ENCODE data around the gene KIF26B.

The KIF26B gene

GRCh38 chr1:245220381-245220985, 65.7 kb downstream of the KIF26B start:
- in situ Hi-C loops (cut with MboI; ENCODE audit: low pct_unique_long_range_greater_than_20kb, low sequenced_read_pairs), result no loop called here
- no peak for DNase-seq

- DNase-seq, result no peak
- in situ Hi-C loops (cut with MboI; ENCODE audit: low pct_unique_long_range_greater_than_20kb, low sequenced_read_pairs), result no loop called here
These were observed 67.0 kb downstream of the KIF26B start for GRCh38 chr1:245221805-245222204.

GRCh38 chr1:245222931-245223595, 68.3 kb downstream of the KIF26B start:
- in situ Hi-C loops (cut with MboI; ENCODE audit: low pct_unique_long_range_greater_than_20kb, low sequenced_read_pairs), result no loop called here
- no peak for DNase-seq

GRCh38 chr1:245225322-245226202, 70.8 kb downstream of the KIF26B start:
- no peak for DNase-seq
- in situ Hi-C loops (cut with MboI; ENCODE audit: low pct_unique_long_range_greater_than_20kb, low sequenced_read_pairs), result no loop called here

GRCh38 chr1:245226203-245226499, 71.4 kb downstream of the KIF26B start:
- in situ Hi-C loops (cut with MboI; ENCODE audit: low pct_unique_long_range_greater_than_20kb, low sequenced_read_pairs), result no loop called here

GRCh38 chr1:245229051-245229450, 74.3 kb downstream of the KIF26B start:
- in situ Hi-C loops (cut with MboI; ENCODE audit: low pct_unique_long_range_greater_than_20kb, low sequenced_read_pairs), result no loop called here

More at GRCh38 chr1:245226203-245226499, 71.4 kb downstream of the KIF26B start:
- no peak for DNase-seq

GRCh38 chr1:245232931-245233330, 78.1 kb downstream of the KIF26B start:
- DNase-seq, result no peak

More at GRCh38 chr1:245229051-245229450, 74.3 kb downstream of the KIF26B start:
- DNase-seq, result no peak

GRCh38 chr1:245234217-245235081, 79.7 kb downstream of the KIF26B start:
- no peak for DNase-seq
- in situ Hi-C loops (cut with MboI; ENCODE audit: low pct_unique_long_range_greater_than_20kb, low sequenced_read_pairs), result no loop called here

More at GRCh38 chr1:245232931-245233330, 78.1 kb downstream of the KIF26B start:
- in situ Hi-C loops (cut with MboI; ENCODE audit: low pct_unique_long_range_greater_than_20kb, low sequenced_read_pairs), result no loop called here

- in situ Hi-C loops (cut with MboI; ENCODE audit: low pct_unique_long_range_greater_than_20kb, low sequenced_read_pairs), result no loop called here
- DNase-seq, result no peak
These were observed 80.4 kb downstream of the KIF26B start for GRCh38 chr1:245235156-245235555.

- DNase-seq, result no peak
- in situ Hi-C loops (cut with MboI; ENCODE audit: low pct_unique_long_range_greater_than_20kb, low sequenced_read_pairs), result no loop called here
These were observed 85.9 kb downstream of the KIF26B start for GRCh38 chr1:245240648-245241165.

GRCh38 chr1:245241526-245242130, 86.8 kb downstream of the KIF26B start:
- no peak for DNase-seq
- in situ Hi-C loops (cut with MboI; ENCODE audit: low pct_unique_long_range_greater_than_20kb, low sequenced_read_pairs), result no loop called here

GRCh38 chr1:245242989-245243388, 88.2 kb downstream of the KIF26B start:
- in situ Hi-C loops (cut with MboI; ENCODE audit: low pct_unique_long_range_greater_than_20kb, low sequenced_read_pairs), result no loop called here
- DNase-seq, result no peak

- no peak for DNase-seq
- in situ Hi-C loops (cut with MboI; ENCODE audit: low pct_unique_long_range_greater_than_20kb, low sequenced_read_pairs), result no loop called here
These were observed 90.4 kb downstream of the KIF26B start for GRCh38 chr1:245245021-245245667.

- DNase-seq, result no peak
These were observed 91.6 kb downstream of the KIF26B start for GRCh38 chr1:245246433-245246832.

GRCh38 chr1:245247356-245247755, 92.6 kb downstream of the KIF26B start:
- no peak for DNase-seq
- in situ Hi-C loops (cut with MboI; ENCODE audit: low pct_unique_long_range_greater_than_20kb, low sequenced_read_pairs), result no loop called here

More at GRCh38 chr1:245246433-245246832, 91.6 kb downstream of the KIF26B start:
- in situ Hi-C loops (cut with MboI; ENCODE audit: low pct_unique_long_range_greater_than_20kb, low sequenced_read_pairs), result no loop called here

GRCh38 chr1:245247801-245248200, 93.0 kb downstream of the KIF26B start:
- in situ Hi-C loops (cut with MboI; ENCODE audit: low pct_unique_long_range_greater_than_20kb, low sequenced_read_pairs), result no loop called here
- no peak for DNase-seq

- no peak for DNase-seq
These were observed 93.5 kb downstream of the KIF26B start for GRCh38 chr1:245248231-245248731.

GRCh38 chr1:245255783-245256182, 101.0 kb downstream of the KIF26B start:
- peak; percentile 82 for DNase-seq
- in situ Hi-C loops (cut with MboI; ENCODE audit: low pct_unique_long_range_greater_than_20kb, low sequenced_read_pairs), result no loop called here

More at GRCh38 chr1:245248231-245248731, 93.5 kb downstream of the KIF26B start:
- in situ Hi-C loops (cut with MboI; ENCODE audit: low pct_unique_long_range_greater_than_20kb, low sequenced_read_pairs), result no loop called here

Measured in KBM-7 (cell line).